GM23248 (cell line): ENCODE measurements around the gene LEF1. TPM values are rescaled to one million over a fixed set of nuclear protein-coding genes. Genes with fewer than 3 reads are reported as not detected.
"Not testable (repeated sequence)": the region's sequence is repeated elsewhere in the genome, so short reads cannot be mapped to it uniquely, and the experiment has no call there.

Source experiments
- DNase-seq: peaks from one replicate; pipeline ENCODE4 v3.0.0-alpha.2; 2015
- H2AFZ ChIP-seq: fragments of 200-600 bp; sonication (generic); 2 replicates; pipeline ENCODE4 v1.6.1; 2016; ENCODE audit warnings: antibody characterized with exemption
- H3F3A ChIP-seq: fragments of 200-600 bp; sonication (generic); 2 replicates; pipeline ENCODE4 v1.6.1; 2016; ENCODE audit warnings: mild to moderate bottlenecking, antibody characterized with exemption, mixed run types; ENCODE audit not compliant: insufficient read depth
- H3K27ac ChIP-seq: fragments of 200-600 bp; sonication (generic); 2 replicates; pipeline ENCODE4 v1.5.1; 2016; ENCODE audit warnings: mild to moderate bottlenecking
- H3K27me3 ChIP-seq: fragments of 200-600 bp; sonication (generic); replicated peaks from 2 replicates; pipeline ENCODE4 v1.6.1; 2016; ENCODE audit warnings: mild to moderate bottlenecking; ENCODE audit not compliant: insufficient read depth
- H3K36me3 ChIP-seq: fragments of 200-600 bp; sonication (generic); 2 replicates; pipeline ENCODE4 v1.6.1; 2016; ENCODE audit warnings: low read depth, mild to moderate bottlenecking
- H3K4me1 ChIP-seq: fragments of 200-600 bp; sonication (generic); 2 replicates; pipeline ENCODE4 v1.6.1; 2016; ENCODE audit warnings: mild to moderate bottlenecking; ENCODE audit not compliant: insufficient read depth
- H3K4me2 ChIP-seq: fragments of 200-600 bp; sonication (generic); one replicate; pipeline ENCODE4 v1.6.1; 2016; ENCODE audit warnings: mild to moderate bottlenecking; ENCODE audit not compliant: unreplicated experiment
- H3K4me3 ChIP-seq: fragments of 200-600 bp; sonication (generic); 2 replicates; pipeline ENCODE4 v1.5.1; 2016; ENCODE audit warnings: mild to moderate bottlenecking
- H3K79me2 ChIP-seq: fragments of 200-600 bp; sonication (generic); 2 replicates; pipeline ENCODE4 v1.6.1; 2016; ENCODE audit warnings: mild to moderate bottlenecking; ENCODE audit not compliant: insufficient read depth
- H3K9ac ChIP-seq: fragments of 200-600 bp; sonication (generic); 2 replicates; pipeline ENCODE4 v1.6.1; 2016; ENCODE audit warnings: mild to moderate bottlenecking
- H3K9me2 ChIP-seq: fragments of 200-600 bp; sonication (generic); 2 replicates; pipeline ENCODE4 v1.6.1; 2016; ENCODE audit warnings: mixed run types, mild to moderate bottlenecking, moderate library complexity; ENCODE audit not compliant: insufficient read depth
- H3K9me3 ChIP-seq: fragments of 200-600 bp; sonication (generic); one replicate; pipeline ENCODE4 v1.6.1; 2017; ENCODE audit warnings: low read depth
- H4K20me1 ChIP-seq: fragments of 200-600 bp; sonication (generic); 2 replicates; pipeline ENCODE4 v1.6.0; 2016; ENCODE audit not compliant: insufficient read depth
- EZH2 ChIP-seq: fragments of 200-600 bp; sonication (generic); IDR thresholded peaks from 2 replicates; pipeline ENCODE4 v1.6.1; 2018; ENCODE audit warnings: antibody characterized with exemption, mild to moderate bottlenecking; ENCODE audit not compliant: insufficient read depth, poor library complexity, severe bottlenecking
- EZH2phosphoT487 ChIP-seq: fragments of 200-600 bp; sonication (generic); IDR thresholded peaks from 2 replicates; pipeline ENCODE4 v1.6.1; 2018; ENCODE audit warnings: antibody characterized with exemption, moderate library complexity, mild to moderate bottlenecking, low read depth; ENCODE audit not compliant: insufficient read depth
- WGBS, 2 experiments: methylation state at CpG; one replicate each; pipeline ENCODE4 v1.1.6; 2015 to 2017; ENCODE audit warnings: low lambda C conversion rate in 2 of 2, low coverage in 1 of 2; ENCODE audit errors: missing lambda C conversion rate in 2 of 2; 5-methylcytosine and 5-hydroxymethylcytosine counted together
- in situ Hi-C: fragments of 300-500 bp; cut with MboI; formaldehyde crosslinking; loops from 2 replicates; pipeline ENCODE4 v1.15.0; 2020
- polyA plus RNA-seq: library from polyadenylated mRNA; unstranded; fragments of >200 nt; fragmentation: Nextera tagmentation; extraction: Ambion mirVana; gene quantifications from 2 replicates; pipeline ENCODE4 v1.2.1, GENCODE V29; 2016
- total RNA-seq: library from RNA; depleted of rRNA; stranded (reverse); fragments of >200 nt; shearing (Covaris generic); gene quantifications from 2 replicates; pipeline ENCODE4 v1.2.3, GENCODE V29; 2014

The LEF1 gene
- total and polyA plus RNA-seq, 2 experiments from 2014 or later = 0.23 TPM; not detected in 1

DNA sequence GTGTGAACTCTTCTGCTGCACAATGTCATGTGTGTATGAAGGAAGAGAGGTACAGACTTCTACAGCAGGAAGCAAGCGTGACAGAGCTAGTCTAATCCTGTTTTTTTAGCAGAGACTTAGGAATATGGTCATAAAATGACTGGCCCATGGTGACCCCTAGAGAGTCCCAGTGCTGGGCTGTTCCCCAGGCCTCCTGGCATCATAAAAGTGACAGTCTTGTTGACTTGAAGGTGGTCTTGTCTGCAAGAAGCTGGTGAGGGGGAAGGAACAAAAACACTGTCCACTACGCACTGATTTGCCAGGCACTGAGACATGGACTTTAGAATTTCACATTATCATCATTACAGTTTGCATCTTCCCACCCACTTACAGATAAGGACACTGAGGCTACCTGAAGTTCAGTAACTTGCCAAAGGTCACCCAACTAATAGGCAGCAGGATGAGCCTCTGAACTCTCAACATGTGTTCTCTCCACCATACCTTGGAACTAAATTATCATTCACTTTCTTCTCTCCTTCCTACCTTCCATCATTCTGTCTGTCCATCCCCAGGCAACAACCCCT is 116.1 kb downstream of the LEF1 start:
- no peak overlapping the region for H3K9ac ChIP-seq
- no peaks in the 10 kb centered on the region for H3K79me2 ChIP-seq
- no peaks in the 10 kb centered on the region for H3K27me3 ChIP-seq
- 86 to 94% methylated on average over 2 of the region's 2 CpGs for WGBS, 2 experiments
- no peak overlapping the region for H3K27ac ChIP-seq
- TF ChIP-seq EZH2 (no peak), EZH2phosphoT487 (no peak)
- H3K4me3 ChIP-seq = no peak overlapping the region
- H3K36me3 ChIP-seq = no peaks in the 10 kb centered on the region
- in situ Hi-C loops = no loop called here
- DNase-seq = no peak
- no peaks in the 10 kb centered on the region for H3K9me3 ChIP-seq
- no peak overlapping the region for H2AFZ ChIP-seq
- H3K4me1 ChIP-seq = no peaks in the 10 kb centered on the region
- H3F3A ChIP-seq = no peaks in the 10 kb centered on the region
- no peaks in the 10 kb centered on the region for H3K9me2 ChIP-seq
- no peaks in the 10 kb centered on the region for H4K20me1 ChIP-seq
- no peak overlapping the region for H3K4me2 ChIP-seq

DNA sequence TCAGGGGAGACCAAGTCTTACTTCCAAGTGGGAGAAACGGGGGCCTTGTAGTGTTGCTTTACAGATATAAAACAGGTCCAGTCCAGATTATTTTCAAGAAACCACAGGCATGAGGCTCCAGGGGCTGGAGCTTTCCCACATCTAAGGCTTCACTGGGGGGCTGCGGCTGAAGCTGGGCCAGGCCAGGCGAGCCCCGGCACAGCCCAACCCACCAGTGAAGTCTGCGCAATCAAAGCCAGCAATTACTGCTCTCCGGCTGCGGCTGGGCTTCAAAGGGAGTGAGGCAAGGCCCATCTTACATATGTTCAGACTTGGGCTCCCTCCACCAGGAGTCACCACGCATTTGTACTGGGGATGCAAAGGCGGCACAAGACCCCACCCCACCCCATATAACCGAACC is 117.4 kb downstream of the LEF1 start:
- in situ Hi-C loops = no loop called here
- Histone ChIP-seq H3F3A (no peaks in the 10 kb centered on the region), H3K79me2 (no peaks in the 10 kb centered on the region), H3K9ac (no peak overlapping the region), H3K27ac (no peak overlapping the region), H2AFZ (no peak overlapping the region), H3K4me3 (no peak overlapping the region), H3K36me3 (no peaks in the 10 kb centered on the region), H3K4me2 (no peak overlapping the region), H3K9me3 (no peaks in the 10 kb centered on the region), H4K20me1 (no peaks in the 10 kb centered on the region), H3K9me2 (no peaks in the 10 kb centered on the region), H3K27me3 (no peaks in the 10 kb centered on the region), H3K4me1 (no peaks in the 10 kb centered on the region)
- TF ChIP-seq EZH2phosphoT487 (no peak), EZH2 (no peak)
- DNase-seq = no peak
- 60 to 61% methylated on average over 10 of the region's 10 CpGs for WGBS, 2 experiments

DNA sequence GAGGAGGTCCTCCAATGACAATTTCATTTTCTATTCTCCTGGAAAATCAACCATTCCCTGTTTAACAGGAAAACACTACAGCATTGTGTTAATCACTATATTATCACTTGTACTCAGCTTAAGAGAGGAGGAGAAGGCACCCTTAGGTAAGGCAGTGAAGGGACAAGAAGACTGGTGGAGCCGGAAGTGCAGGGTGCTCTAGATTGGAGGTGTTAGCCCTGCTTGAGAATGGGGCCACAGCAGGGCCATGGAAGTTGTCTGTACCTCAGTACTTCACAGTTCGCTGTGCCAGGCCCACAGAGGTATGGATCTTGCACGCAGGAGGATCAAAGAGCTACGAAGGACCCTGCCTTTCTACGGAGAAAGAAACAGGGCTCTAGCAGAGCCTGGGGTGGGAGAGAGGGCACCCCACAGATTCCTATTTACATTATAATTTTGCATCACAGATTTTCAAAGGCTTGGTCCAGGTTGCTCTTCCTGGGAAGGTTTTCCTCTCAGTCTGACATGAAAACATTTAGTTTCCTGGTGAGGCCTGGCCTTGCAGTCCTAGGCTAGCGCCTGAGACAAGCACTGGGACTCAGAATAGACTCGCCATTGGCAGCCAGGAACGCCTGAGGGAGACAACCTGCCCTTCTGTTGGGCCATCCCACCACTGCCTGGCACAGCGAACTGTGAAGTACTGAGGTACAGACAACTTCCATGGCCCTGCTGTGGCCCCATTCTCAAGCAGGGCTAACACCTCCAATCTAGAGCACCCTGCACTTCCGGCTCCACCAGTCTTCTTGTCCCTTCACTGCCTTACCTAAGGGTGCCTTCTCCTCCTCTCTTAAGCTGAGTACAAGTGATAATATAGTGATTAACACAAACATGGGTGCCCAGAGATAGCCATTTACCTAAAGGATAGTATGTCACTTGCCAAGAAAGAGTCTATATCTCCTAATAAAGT is 118.3 kb downstream of the LEF1 start:
- H3F3A ChIP-seq, H3K27me3 ChIP-seq, H4K20me1 ChIP-seq, H3K9me2 ChIP-seq, H3K9ac ChIP-seq, in situ Hi-C loops, H3K79me2 ChIP-seq, H3K4me1 ChIP-seq, H3K36me3 ChIP-seq, DNase-seq, H3K9me3 ChIP-seq, H3K4me2 ChIP-seq, H3K27ac ChIP-seq, H2AFZ ChIP-seq, H3K4me3 ChIP-seq: not testable (repeated sequence)
- whole genome bisulfite sequencing, 2 experiments = 63 to 80% methylated on average over 9 to 10 of the region's 10 CpGs

DNA sequence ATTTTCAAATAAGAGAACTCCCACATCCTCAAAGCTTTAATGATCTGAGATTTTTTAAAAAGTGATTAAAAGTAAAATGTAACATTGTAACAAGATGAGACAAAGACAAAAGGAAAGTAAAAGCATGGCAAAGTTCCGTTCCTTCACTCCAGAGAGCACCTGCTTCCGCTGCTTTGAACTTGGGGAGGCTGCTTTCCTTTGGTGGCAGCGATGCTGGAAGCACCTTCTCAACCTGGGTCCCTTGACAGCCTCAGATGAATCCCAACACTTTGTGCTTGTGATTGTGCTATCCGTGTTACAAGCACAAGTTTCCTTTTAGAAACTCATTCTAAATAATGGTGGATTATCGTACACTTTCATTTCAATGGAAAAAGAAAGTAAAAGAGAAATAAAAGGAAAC is 119.3 kb downstream of the LEF1 start:
- H3K79me2 ChIP-seq = no peaks in the 10 kb centered on the region
- H2AFZ ChIP-seq = no peak overlapping the region
- no peak for TF ChIP-seq EZH2phosphoT487
- no peak for TF ChIP-seq EZH2
- no peak overlapping the region for H3K27ac ChIP-seq
- no peak overlapping the region for H3K4me2 ChIP-seq
- no peaks in the 10 kb centered on the region for H3K36me3 ChIP-seq
- H4K20me1 ChIP-seq = no peaks in the 10 kb centered on the region
- H3K4me1 ChIP-seq = no peaks in the 10 kb centered on the region
- H3K4me3 ChIP-seq = no peak overlapping the region
- in situ Hi-C loops = no loop called here
- H3K9me2 ChIP-seq = no peaks in the 10 kb centered on the region
- no peaks in the 10 kb centered on the region for H3K27me3 ChIP-seq
- no peak overlapping the region for H3K9ac ChIP-seq
- WGBS, 2 experiments = 72 to 80% methylated on average over 5 of the region's 5 CpGs
- H3F3A ChIP-seq = no peaks in the 10 kb centered on the region
- no peaks in the 10 kb centered on the region for H3K9me3 ChIP-seq
- no peak for DNase-seq
